ENCODE measurements around the gene GFY.

GFY gene

GRCh38 chr19:49461656-49462055, 36.5 kb downstream of the GFY start:
- no peaks in the 10 kb centered on the region for H3K27me3 ChIP-seq (ENCODE audit: low read length)
- H3K9me2 ChIP-seq (replicated peaks; ENCODE audit: insufficient read depth, low read length): no peaks in the 10 kb centered on the region
- no peak overlapping the region for H3K27ac ChIP-seq (ENCODE audit: low read depth, low read length)
- H2AFZ ChIP-seq (ENCODE audit: low read depth, low read length, severe bottlenecking): no peak overlapping the region
- H3K36me3 ChIP-seq (ENCODE audit: low read length): no peaks in the 10 kb centered on the region
- H3K4me3 ChIP-seq (ENCODE audit: insufficient read depth, low read length, poor library complexity, severe bottlenecking): no peak overlapping the region
- TF ChIP-seq EZH2phosphoT487 (conservative IDR thresholded peaks at IDR 0.05; ENCODE audit: low read length): no peak
- TF ChIP-seq CTCF (IDR thresholded peaks at IDR 0.05; ENCODE audit: insufficient read depth, low read length, poor library complexity, severe bottlenecking): no peak
- no peaks in the 10 kb centered on the region for H3K9me3 ChIP-seq (ENCODE audit: insufficient read depth, low read length)
- no peak overlapping the region for H3K4me2 ChIP-seq (ENCODE audit: low read depth, low read length, poor library complexity, severe bottlenecking)
- H4K20me1 ChIP-seq (ENCODE audit: low read depth, low read length): no peaks in the 10 kb centered on the region
- H3K79me2 ChIP-seq (ENCODE audit: insufficient read depth, low read length): no peaks in the 10 kb centered on the region
- H3K9ac ChIP-seq (ENCODE audit: low read length): no peak overlapping the region
- H3F3A ChIP-seq (ENCODE audit: insufficient read depth): no peaks in the 10 kb centered on the region

- Histone ChIP-seq H3K79me2 (ENCODE audit: insufficient read depth, low read length) (no peaks in the 10 kb centered on the region), H3K9me3 (ENCODE audit: insufficient read depth, low read length) (no peaks in the 10 kb centered on the region), H3K36me3 (ENCODE audit: low read length) (no peaks in the 10 kb centered on the region), H3K4me3 (ENCODE audit: insufficient read depth, low read length, poor library complexity, severe bottlenecking) (no peak overlapping the region), H3K9me2 (replicated peaks; ENCODE audit: insufficient read depth, low read length) (no peaks in the 10 kb centered on the region), H3F3A (ENCODE audit: insufficient read depth) (no peaks in the 10 kb centered on the region), H4K20me1 (ENCODE audit: low read depth, low read length) (no peaks in the 10 kb centered on the region), H3K27ac (ENCODE audit: low read depth, low read length) (no peak overlapping the region), H3K9ac (ENCODE audit: low read length) (no peak overlapping the region), H3K4me2 (ENCODE audit: low read depth, low read length, poor library complexity, severe bottlenecking) (no peak overlapping the region), H3K27me3 (ENCODE audit: low read length) (no peaks in the 10 kb centered on the region), H2AFZ (ENCODE audit: low read depth, low read length, severe bottlenecking) (no peak overlapping the region)
- TF ChIP-seq EZH2phosphoT487 (conservative IDR thresholded peaks at IDR 0.05; ENCODE audit: low read length) (no peak), CTCF (IDR thresholded peaks at IDR 0.05; ENCODE audit: insufficient read depth, low read length, poor library complexity, severe bottlenecking) (no peak)
These were observed 37.3 kb downstream of the GFY start for GRCh38 chr19:49462492-49462891.

GRCh38 chr19:49463960-49464740, 39.0 kb downstream of the GFY start:
- Histone ChIP-seq H3F3A (ENCODE audit: insufficient read depth) (no peaks in the 10 kb centered on the region), H3K27ac (ENCODE audit: low read depth, low read length) (no peak overlapping the region), H3K4me3 (ENCODE audit: insufficient read depth, low read length, poor library complexity, severe bottlenecking) (no peak overlapping the region), H3K9ac (ENCODE audit: low read length) (no peak overlapping the region), H3K4me2 (ENCODE audit: low read depth, low read length, poor library complexity, severe bottlenecking) (no peak overlapping the region), H2AFZ (ENCODE audit: low read depth, low read length, severe bottlenecking) (no peak overlapping the region), H3K79me2 (ENCODE audit: insufficient read depth, low read length) (no peaks in the 10 kb centered on the region), H4K20me1 (ENCODE audit: low read depth, low read length) (no peaks in the 10 kb centered on the region), H3K9me2 (replicated peaks; ENCODE audit: insufficient read depth, low read length) (no peaks in the 10 kb centered on the region), H3K36me3 (ENCODE audit: low read length) (no peaks in the 10 kb centered on the region), H3K9me3 (ENCODE audit: insufficient read depth, low read length) (no peaks in the 10 kb centered on the region), H3K27me3 (ENCODE audit: low read length) (no peaks in the 10 kb centered on the region)
- no peak for TF ChIP-seq CTCF (IDR thresholded peaks at IDR 0.05; ENCODE audit: insufficient read depth, low read length, poor library complexity, severe bottlenecking)
- TF ChIP-seq EZH2phosphoT487 (conservative IDR thresholded peaks at IDR 0.05; ENCODE audit: low read length): no peak

Measured in SU-DHL-6 (cell line).